ENCODE data around the gene COL23A1.

Gene COL23A1

GRCh38 chr5:178324481-178325310, 265.5 kb downstream of the COL23A1 start:
- no peak for TF ChIP-seq CTCF (conservative IDR thresholded peaks at IDR 0.05; ENCODE audit: low read depth, low read length)
- DNase-seq (ENCODE audit: low read depth), result no peak
- no peak overlapping the region for H3K4me3 ChIP-seq (ENCODE audit: low read length)

- H3K4me3 ChIP-seq (ENCODE audit: low read length), result no peak overlapping the region
- no peak for TF ChIP-seq CTCF (conservative IDR thresholded peaks at IDR 0.05; ENCODE audit: low read depth, low read length)
- no peak for DNase-seq (ENCODE audit: low read depth)
Observed at GRCh38 chr5:178323961-178324360, 266.2 kb downstream of the COL23A1 start.

GRCh38 chr5:178323541-178323865, 266.7 kb downstream of the COL23A1 start:
- TF ChIP-seq CTCF (conservative IDR thresholded peaks at IDR 0.05; ENCODE audit: low read depth, low read length), result no peak
- no peak overlapping the region for H3K4me3 ChIP-seq (ENCODE audit: low read length)
- DNase-seq (ENCODE audit: low read depth), result no peak

GRCh38 chr5:178322736-178323540, 267.3 kb downstream of the COL23A1 start:
- DNase-seq (ENCODE audit: low read depth), result no peak

GRCh38 chr5:178320281-178320855, 269.8 kb downstream of the COL23A1 start:
- TF ChIP-seq CTCF (conservative IDR thresholded peaks at IDR 0.05; ENCODE audit: low read depth, low read length), result no peak
- H3K4me3 ChIP-seq (ENCODE audit: low read length), result no peak overlapping the region
- no peak for DNase-seq (ENCODE audit: low read depth)

More at GRCh38 chr5:178322736-178323540, 267.3 kb downstream of the COL23A1 start:
- no peak overlapping the region for H3K4me3 ChIP-seq (ENCODE audit: low read length)
- no peak for TF ChIP-seq CTCF (conservative IDR thresholded peaks at IDR 0.05; ENCODE audit: low read depth, low read length)

GRCh38 chr5:178319541-178320041, 270.6 kb downstream of the COL23A1 start:
- DNase-seq (ENCODE audit: low read depth), result no peak
- no peak for TF ChIP-seq CTCF (conservative IDR thresholded peaks at IDR 0.05; ENCODE audit: low read depth, low read length)
- no peak overlapping the region for H3K4me3 ChIP-seq (ENCODE audit: low read length)
